K562 (cell line): ENCODE measurements around the gene CCR7. TPM values are rescaled to one million over a fixed set of nuclear protein-coding genes. Genes with fewer than 3 reads are reported as not detected.

Experiments
- ATAC-seq: fragments of 200-7000 bp; cut with Tn5 transposase; 3 replicates; pipeline ENCODE4 v1.9.1; 2020; ENCODE audit warnings: moderate library complexity
- BruUV-seq: library from RNA; stranded (reverse); fragments of 400-500 nt; replicated peaks from 2 replicates; lab custom pipeline; 2021; lab: Mats Ljungman, UMichigan
- CTCF ChIA-PET: fragments of 300-600 bp; formaldehyde crosslinking; extraction: SDS; loops from one replicate; lab custom pipeline; 2021; ENCODE audit warnings: low intra/inter-chr PET ratio; lab: Yijun Ruan, JAX
- POLR2A ChIA-PET: fragments of 300-600, 350-650 bp; sonication (Branson Sonifier 250); formaldehyde crosslinking; extraction: SDS; loops from one replicate; lab custom pipeline; 2021; ENCODE audit warnings: antibody characterized with exemption, inconsistent platforms; lab: Yijun Ruan, JAX
- DNase-seq, 4 experiments: peaks; one replicate each; pipeline versions ENCODE4 v3.0.0 to v3.0.0-alpha.2; 2011 to 2018; ENCODE audit warnings: low spot score in 3 of 4, mixed read lengths in 3 of 4; ENCODE audit errors: extremely low read depth in 1 of 4
- FAIRE-seq: peaks from 2 replicates; lab custom pipeline; 2011; peaks lifted over from hg19 to GRCh38; lab: Jason Lieb, UNC
- H2AFZ ChIP-seq: 2 replicates; pipeline ENCODE4 v1.6.0; 2011; ENCODE audit warnings: low read depth, low read length, control low read depth, inconsistent platforms
- H3K27ac ChIP-seq: fragments of 200-600 bp; 3 replicates; pipeline ENCODE4 v1.8.0; 2011; ENCODE audit warnings: low read depth, mild to moderate bottlenecking, control low read depth, inconsistent platforms, low read length, moderate library complexity, mixed read lengths; ENCODE audit errors: extremely low read depth
- H3K27me3 ChIP-seq, 2 experiments: fragments of 300-600 bp in 1 of 2; 2 replicates in 1 of 2; 3 replicates in 1 of 2; pipeline versions ENCODE4 v1.6.0 to v1.8.0; 2011; ENCODE audit warnings: inconsistent platforms in 2 of 2, low read length in 2 of 2, mild to moderate bottlenecking in 1 of 2, mixed read lengths in 1 of 2, moderate library complexity in 1 of 2; ENCODE audit not compliant: control insufficient read depth in 2 of 2, insufficient read depth in 2 of 2
- H3K36me3 ChIP-seq: fragments of 300-600 bp; 3 replicates; pipeline ENCODE4 v1.8.0; 2011; ENCODE audit warnings: mild to moderate bottlenecking, low read length, inconsistent platforms; ENCODE audit not compliant: control insufficient read depth, insufficient read depth
- H3K4me1 ChIP-seq, 2 experiments: fragments of 200-600 bp in 1 of 2; replicated peaks in 1 of 2; 2 replicates in 1 of 2; 3 replicates in 1 of 2; pipeline versions ENCODE4 v1.5.1 to v1.8.0; 2011; ENCODE audit warnings: inconsistent platforms in 2 of 2, low read length in 2 of 2, mild to moderate bottlenecking in 1 of 2, mixed read lengths in 1 of 2, moderate library complexity in 1 of 2; ENCODE audit not compliant: control insufficient read depth in 2 of 2, insufficient read depth in 2 of 2
- H3K4me2 ChIP-seq: 2 replicates; pipeline ENCODE4 v1.6.1; 2011; ENCODE audit warnings: low read length, control low read depth, inconsistent platforms, mixed read lengths; ENCODE audit not compliant: insufficient read depth
- H3K4me3 ChIP-seq: fragments of 200-600 bp; sonication (generic), shearing (Covaris generic); 2 replicates; pipeline ENCODE4 v1.5.1; 2016; ENCODE audit warnings: control low read depth, inconsistent platforms
- H3K79me2 ChIP-seq: fragments of 200-600 bp; 3 replicates; pipeline ENCODE4 v1.8.0; 2011; ENCODE audit warnings: low read length, inconsistent platforms; ENCODE audit not compliant: control insufficient read depth, insufficient read depth
- H3K9ac ChIP-seq, 2 experiments: 2 replicates each; pipeline versions ENCODE4 v1.6.0 to v1.6.1; 2011; ENCODE audit warnings: low read depth in 2 of 2, low read length in 2 of 2, control low read depth in 1 of 2, inconsistent platforms in 1 of 2, mild to moderate bottlenecking in 1 of 2, mixed read lengths in 1 of 2; ENCODE audit not compliant: insufficient read depth in 1 of 2
- H3K9me1 ChIP-seq: one replicate; pipeline ENCODE4 v1.6.0; 2011; ENCODE audit warnings: inconsistent platforms, mild to moderate bottlenecking, low read length, moderate library complexity; ENCODE audit not compliant: control insufficient read depth, insufficient read depth
- H3K9me3 ChIP-seq: replicated peaks from 2 replicates; pipeline ENCODE4 v1.5.1; 2011; ENCODE audit warnings: low read depth, low read length, inconsistent platforms; ENCODE audit not compliant: control insufficient read depth, insufficient read depth
- H4K20me1 ChIP-seq: replicated peaks from 2 replicates; pipeline ENCODE4 v1.6.1; 2011; ENCODE audit warnings: low read length, inconsistent platforms, mixed read lengths; ENCODE audit not compliant: control insufficient read depth, insufficient read depth
- GATAD2A ChIP-seq: fragments of 450-650 bp; IDR thresholded peaks from 2 replicates; pipeline ENCODE4 v1.6.1; 2017
- MTF1 ChIP-seq: fragments of 250-450 bp; sonication (Bioruptor Pico); IDR thresholded peaks from 2 replicates; pipeline ENCODE4 v1.9.0; 2021; ENCODE audit warnings: moderate library complexity, mild to moderate bottlenecking, inconsistent platforms, borderline replicate concordance
- NFYB ChIP-seq: IDR thresholded peaks from 2 replicates; pipeline ENCODE4 v1.6.1; 2011; ENCODE audit warnings: mild to moderate bottlenecking, moderate library complexity; ENCODE audit not compliant: insufficient read length; ENCODE audit errors: extremely low read depth
- RFX1 ChIP-seq: fragments of 450-650 bp; IDR thresholded peaks from 2 replicates; pipeline ENCODE4 v1.6.1; 2016; ENCODE audit warnings: mild to moderate bottlenecking, moderate library complexity
- ZKSCAN8 ChIP-seq: fragments of 200-800 bp; sonication (Bioruptor generic); IDR thresholded peaks from 2 replicates; pipeline ENCODE4 v1.6.1; 2016; ENCODE audit warnings: missing genetic modification characterization, missing compliant biosample characterization
- ZNF282 ChIP-seq: sonication (generic); formaldehyde crosslinking; IDR thresholded peaks from 2 replicates; pipeline ENCODE4 v1.8.1; 2023; ENCODE audit warnings: missing genetic modification reagents
- WGBS: fragments of 100-300 bp; shearing (Covaris generic); methylation state at CpG from one replicate; pipeline ENCODE4 v1.1.6; 2016; ENCODE audit warnings: low coverage, mixed read lengths; ENCODE audit not compliant: insufficient coverage; ENCODE audit errors: missing lambda C conversion rate; 5-methylcytosine and 5-hydroxymethylcytosine counted together
- in situ Hi-C: fragments of 300-500 bp; cut with MboI; formaldehyde crosslinking; loops from 4 replicates; pipeline ENCODE4 v1.15.0; 2018; ENCODE audit warnings: inconsistent platforms, mixed read lengths
- intact Hi-C: fragments of 100-400 bp; cut with micrococcal nuclease; formaldehyde crosslinking; loops from 2 replicates; pipeline ENCODE4 v1.14.2; 2022
- polyA plus RNA-seq, 8 experiments: library from polyadenylated mRNA; depleted of rRNA in 4 of 8; stranded (reverse) in 5 of 8; unstranded in 3 of 8; fragments of >200 nt; fragmentation: Nextera tagmentation in 2 of 8; fragmentation: Illumina TruSeq in 1 of 8; extraction: Ambion mirVana in 2 of 8; extraction: Trizol in 1 of 8; gene quantifications; 2 replicates each; pipeline versions ENCODE4 v1.2.1 to v1.2.3, GENCODE V29; 2011 to 2014; ENCODE audit warnings: inconsistent platforms in 1 of 8, missing spikeins in 1 of 8
- total RNA-seq, 7 experiments: library from RNA; depleted of rRNA in 6 of 7; stranded (reverse); fragments of >200 nt in 6 of 7; fragmentation: Illumina TruSeq in 2 of 7; extraction: Trizol in 2 of 7; gene quantifications; 2 replicates each; pipeline versions ENCODE4 v1.2.1 to v1.2.3, GENCODE V29; 2011 to 2021; ENCODE audit warnings: low replicate concordance in 1 of 7
- TF ChIP-seq, protein P1 (sequence below): fragments of 200-800 bp; sonication (Bioruptor generic); IDR thresholded peaks from 2 replicates; pipeline ENCODE4 v1.6.1; 2017; ENCODE audit warnings: missing genetic modification characterization, missing compliant biosample characterization
- TF ChIP-seq, protein P2 (sequence below): IDR thresholded peaks from 2 replicates; pipeline ENCODE4 v1.6.1; 2012; ENCODE audit warnings: low read depth, low read length, improper control_type of control experiment, borderline replicate concordance
- TF ChIP-seq, protein P3 (sequence below): sonication (generic); formaldehyde crosslinking; IDR thresholded peaks from 2 replicates; pipeline ENCODE4 v1.8.0; 2023; ENCODE audit warnings: mild to moderate bottlenecking, missing genetic modification reagents

CCR7 gene
- total and polyA plus RNA-seq, 9 of the 15 experiments (the other 6 are each of a cell fraction or from before 2014, with no cell fraction given), result 0.14 to 1.4 (median 0.56) TPM

DNA sequence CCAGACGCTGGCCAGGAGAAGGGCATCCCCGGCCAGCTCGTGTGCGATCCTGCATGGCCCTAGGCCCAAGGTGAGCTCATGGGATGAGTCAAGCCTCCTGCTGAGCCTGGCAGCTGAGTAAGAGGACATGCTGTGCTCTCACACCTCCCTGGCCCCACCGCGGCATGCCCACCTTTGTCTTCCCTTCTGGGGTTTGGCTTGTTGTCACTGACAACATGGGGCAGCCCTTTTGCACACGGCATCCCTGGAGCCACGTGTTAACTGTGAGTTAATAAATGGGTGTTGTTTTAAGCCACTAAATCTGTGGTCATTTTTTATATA is 55.0 kb downstream of the CCR7 start:
- Histone ChIP-seq H4K20me1 (no peaks in the 10 kb centered on the region), H3K27me3 (no peaks in the 10 kb centered on the region), H3K9ac (no peak overlapping the region), H3K4me2 (no peak overlapping the region), H3K4me1 (peaks cover 8 to 17% of the 10 kb centered on the region in 2 experiments; a peak in 4 of 5 replicates), H3K36me3 (no peaks in the 10 kb centered on the region), H3K9me3 (no peaks in the 10 kb centered on the region), H2AFZ (0 out of 2 replicates have a peak overlapping the region, but pooled peaks have one; percentile 39), H3K4me3 (no peak overlapping the region), H3K9me1 (no peaks in the 10 kb centered on the region), H3K79me2 (no peaks in the 10 kb centered on the region), H3K27ac (no peak overlapping the region)
- no peak for FAIRE-seq
- no peak for DNase-seq
- intact Hi-C loops (no loop called here), in situ Hi-C loops (no loop called here)
- ChIA-PET POLR2A (no interaction called here), CTCF (no interaction called here)
- no peak for TF ChIP-seq NFYB
- TF ChIP-seq RFX1, result no peak
- TF ChIP-seq ZNF282, result no peak
- TF ChIP-seq, protein P1, sequence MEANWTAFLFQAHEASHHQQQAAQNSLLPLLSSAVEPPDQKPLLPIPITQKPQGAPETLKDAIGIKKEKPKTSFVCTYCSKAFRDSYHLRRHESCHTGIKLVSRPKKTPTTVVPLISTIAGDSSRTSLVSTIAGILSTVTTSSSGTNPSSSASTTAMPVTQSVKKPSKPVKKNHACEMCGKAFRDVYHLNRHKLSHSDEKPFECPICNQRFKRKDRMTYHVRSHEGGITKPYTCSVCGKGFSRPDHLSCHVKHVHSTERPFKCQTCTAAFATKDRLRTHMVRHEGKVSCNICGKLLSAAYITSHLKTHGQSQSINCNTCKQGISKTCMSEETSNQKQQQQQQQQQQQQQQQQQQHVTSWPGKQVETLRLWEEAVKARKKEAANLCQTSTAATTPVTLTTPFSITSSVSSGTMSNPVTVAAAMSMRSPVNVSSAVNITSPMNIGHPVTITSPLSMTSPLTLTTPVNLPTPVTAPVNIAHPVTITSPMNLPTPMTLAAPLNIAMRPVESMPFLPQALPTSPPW (CRISPR knock-in tag), result no peak
- TF ChIP-seq, protein P2, sequence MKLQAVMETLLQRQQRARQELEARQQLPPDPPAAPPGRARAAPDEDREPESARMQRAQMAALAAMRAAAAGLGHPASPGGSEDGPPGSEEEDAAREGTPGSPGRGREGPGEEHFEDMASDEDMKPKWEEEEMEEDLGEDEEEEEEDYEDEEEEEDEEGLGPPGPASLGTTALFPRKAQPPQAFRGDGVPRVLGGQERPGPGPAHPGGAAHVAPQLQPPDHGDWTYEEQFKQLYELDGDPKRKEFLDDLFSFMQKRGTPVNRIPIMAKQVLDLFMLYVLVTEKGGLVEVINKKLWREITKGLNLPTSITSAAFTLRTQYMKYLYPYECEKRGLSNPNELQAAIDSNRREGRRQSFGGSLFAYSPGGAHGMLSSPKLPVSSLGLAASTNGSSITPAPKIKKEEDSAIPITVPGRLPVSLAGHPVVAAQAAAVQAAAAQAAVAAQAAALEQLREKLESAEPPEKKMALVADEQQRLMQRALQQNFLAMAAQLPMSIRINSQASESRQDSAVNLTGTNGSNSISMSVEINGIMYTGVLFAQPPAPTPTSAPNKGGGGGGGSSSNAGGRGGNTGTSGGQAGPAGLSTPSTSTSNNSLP, result no peak
- no peak for TF ChIP-seq MTF1
- no peak for TF ChIP-seq ZKSCAN8 (CRISPR knock-in tag)
- TF ChIP-seq, protein P3, sequence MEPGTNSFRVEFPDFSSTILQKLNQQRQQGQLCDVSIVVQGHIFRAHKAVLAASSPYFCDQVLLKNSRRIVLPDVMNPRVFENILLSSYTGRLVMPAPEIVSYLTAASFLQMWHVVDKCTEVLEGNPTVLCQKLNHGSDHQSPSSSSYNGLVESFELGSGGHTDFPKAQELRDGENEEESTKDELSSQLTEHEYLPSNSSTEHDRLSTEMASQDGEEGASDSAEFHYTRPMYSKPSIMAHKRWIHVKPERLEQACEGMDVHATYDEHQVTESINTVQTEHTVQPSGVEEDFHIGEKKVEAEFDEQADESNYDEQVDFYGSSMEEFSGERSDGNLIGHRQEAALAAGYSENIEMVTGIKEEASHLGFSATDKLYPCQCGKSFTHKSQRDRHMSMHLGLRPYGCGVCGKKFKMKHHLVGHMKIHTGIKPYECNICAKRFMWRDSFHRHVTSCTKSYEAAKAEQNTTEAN (CRISPR knock-in tag), result no peak
- TF ChIP-seq GATAD2A, result no peak
- WGBS, result 69% methylated on average over 8 of the region's 8 CpGs
- no TSS peak for BruUV-seq
- ATAC-seq, result no peak
